Adrenal gland (tissue), 19 donors: ENCODE results near the gene HOXB2. TPM values are rescaled to one million over a fixed set of nuclear protein-coding genes. Genes with fewer than 3 reads are reported as not detected.

ENCODE experiments used
- DNase-seq, 7 donors: peaks; one replicate each; pipeline ENCODE4 v3.0.0-alpha.2; 2019 to 2020
- H3K27ac ChIP-seq, 5 donors: fragments of 200-600 bp; sonication (generic) in 4 of 5; 1 replicate in 3 of 5; 2 replicates in 2 of 5; pipeline versions ENCODE4 v1.5.1 to v1.8.0; 2016 to 2020; ENCODE audit warnings: mild to moderate bottlenecking in 1 of 5
- H3K27me3 ChIP-seq: fragments of 200-600 bp; 2 replicates; pipeline ENCODE4 v1.8.0; 2021
- H3K36me3 ChIP-seq, 2 donors: fragments of 200-600 bp; replicated peaks in 1 of 2; 1 replicate in 1 of 2; 2 replicates in 1 of 2; pipeline versions ENCODE4 v1.5.1 to v1.8.0; 2018 to 2022
- H3K4me1 ChIP-seq, 2 donors: fragments of 200-600 bp; replicated peaks in 1 of 2; 1 replicate in 1 of 2; 2 replicates in 1 of 2; pipeline versions ENCODE4 v1.5.1 to v1.8.0; 2018 to 2021
- H3K4me3 ChIP-seq, 4 donors: fragments of 200-600 bp; sonication (generic) in 3 of 4; one replicate each; pipeline ENCODE4 v1.5.1; 2016 to 2018
- H3K9me3 ChIP-seq, 3 donors: fragments of 200-600 bp; sonication (generic) in 1 of 3; replicated peaks in 1 of 3; 1 replicate in 2 of 3; 2 replicates in 1 of 3; pipeline versions ENCODE4 v1.5.1 to v1.8.0; 2016 to 2021
- POLR2A ChIP-seq, 2 donors: fragments of 450-650 bp; IDR thresholded peaks; one replicate each; pipeline ENCODE4 v1.6.1; 2017; ENCODE audit warnings: antibody characterized with exemption in 2 of 2, mild to moderate bottlenecking in 2 of 2, moderate library complexity in 1 of 2
- WGBS, 4 donors: extraction: QIAGEN DNeasy Blood & Tissue Kit in 2 of 4; methylation state at CpG; one replicate each; pipeline versions ENCODE4 v1.1.5 to v1.1.7; 2013 to 2017; 5-methylcytosine and 5-hydroxymethylcytosine counted together
- intact Hi-C, 2 donors: fragments of 100-400 bp; cut with DNase I; formaldehyde crosslinking; loops; one replicate each; pipeline versions ENCODE4 v1.14.1 to v1.15.0; 2022 to 2023
- long read RNA-seq, 10 donors: library from polyadenylated mRNA in 3 of 10; unstranded in 2 of 10; stranded (forward) in 1 of 10; transcript quantifications; one replicate each; pipeline ENCODE4 v2.0.0 and lab custom pipeline, GENCODE V29; 2021 to 2026
- polyA plus RNA-seq, 3 donors: library from polyadenylated mRNA; stranded (reverse); fragments of 200-250 nt in 2 of 3; fragments of 350-450 nt in 1 of 3; fragmentation: Illumina TruSeq in 1 of 3; extraction: RNeasy Lipid Tissue Mini Kit (QIAGEN cat#74804) in 1 of 3; gene quantifications; one replicate each; pipeline ENCODE4 v1.2.3, GENCODE V29; 2013 to 2014
- total RNA-seq, 9 donors: library from RNA; depleted of rRNA in 4 of 9; stranded (reverse); fragments of >200 nt in 4 of 9; fragments of 120-200 nt in 1 of 9; fragmentation: NEBNext Ultra II Directional in 1 of 9; extraction: Animal tissue kit (Norgen Biotek cat#: 25700) in 1 of 9; gene quantifications; one replicate each; pipeline versions ENCODE4 v1.1.0 to v1.2.4, GENCODE V29; 2013 to 2023
- TF ChIP-seq, protein P1 (sequence below), 6 experiments: fragments of 450-650 bp in 4 of 6; fragments of 200-600 bp in 2 of 6; sonication (generic) in 1 of 6; IDR thresholded peaks; 1 replicate in 5 of 6; 2 replicates in 1 of 6; pipeline versions ENCODE4 v1.5.1 to v1.8.0; 2016 to 2021; ENCODE audit warnings: antibody characterized with exemption in 6 of 6, mild to moderate bottlenecking in 2 of 6, moderate library complexity in 1 of 6
- donor health status: healthy with polysubstance abuse.
- donor health status: Bipolar disorder and iron deficiency.
- donor health status: DM: yes; HTN: yes; CAD: no.
- donor health status: DM: no; HTN: no; CAD: no.
- donor health status: DM: no; HTN: no; CAD: no.
- donor health status: DM: yes; HTN: yes; CAD: no.

Gene HOXB2
- total RNA-seq (10 to 100 TPM in 8 of 9 donors, 1 to 10 TPM in 1; 6.3 to 61.1 (median 27.8) TPM), polyA plus RNA-seq (10 to 100 TPM; 17.9 to 73.6 (median 24.2) TPM)
- long read RNA-seq, donor 1, transcript HOXB2-201 (2 exons, 1,562 nt) = major isoform, 15 of 15 reads
- long read RNA-seq, donor 1, partial matches to known transcripts = 0 of 15 reads
- long read RNA-seq, donor 1, other reads (novel, unspliced or antisense) = 0 of 15 reads
- long read RNA-seq, donor 2, transcript HOXB2-201 (2 exons, 1,562 nt) = major isoform, 7 of 7 reads
- long read RNA-seq, donor 2, partial matches to known transcripts = 0 of 7 reads
- long read RNA-seq, donor 2, other reads (novel, unspliced or antisense) = 0 of 7 reads
- long read RNA-seq, donor 3, transcript HOXB2-201 (2 exons, 1,562 nt) = major isoform, 7 of 7 reads
- long read RNA-seq, donor 3, partial matches to known transcripts = 0 of 7 reads
- long read RNA-seq, donor 3, other reads (novel, unspliced or antisense) = 0 of 7 reads
- long read RNA-seq, donor 4, transcript HOXB2-201 (2 exons, 1,562 nt) = major isoform, 6 of 7 reads
- long read RNA-seq, donor 4, partial matches to known transcripts = 1 of 7 reads
- long read RNA-seq, donor 4, other reads (novel, unspliced or antisense) = 0 of 7 reads
- long read RNA-seq, donor 5, transcript HOXB2-201 (2 exons, 1,562 nt) = major isoform, 29 of 47 reads
- long read RNA-seq, donor 5, partial matches to known transcripts = 0 of 47 reads
- long read RNA-seq, donor 5, other reads (novel, unspliced or antisense) = 18 of 47 reads
- long read RNA-seq, donor 6, partial matches to known transcripts = 0 of 1 reads
- long read RNA-seq, donor 6, other reads (novel, unspliced or antisense) = 1 of 1 reads
- long read RNA-seq, donor 7, transcript HOXB2-201 (2 exons, 1,562 nt) = major isoform, 8 of 8 reads
- long read RNA-seq, donor 7, partial matches to known transcripts = 0 of 8 reads
- long read RNA-seq, donor 7, other reads (novel, unspliced or antisense) = 0 of 8 reads
- long read RNA-seq, donor 8, transcript HOXB2-201 (2 exons, 1,562 nt) = major isoform, 13 of 19 reads
- long read RNA-seq, donor 8, partial matches to known transcripts = 6 of 19 reads
- long read RNA-seq, donor 8, other reads (novel, unspliced or antisense) = 0 of 19 reads
- long read RNA-seq, donor 9, partial matches to known transcripts = 0 of 2 reads
- long read RNA-seq, donor 9, other reads (novel, unspliced or antisense) = 0 of 2 reads
- long read RNA-seq, donor 10, partial matches to known transcripts = 0 of 3 reads
- long read RNA-seq, donor 10, other reads (novel, unspliced or antisense) = 0 of 3 reads

DNA sequence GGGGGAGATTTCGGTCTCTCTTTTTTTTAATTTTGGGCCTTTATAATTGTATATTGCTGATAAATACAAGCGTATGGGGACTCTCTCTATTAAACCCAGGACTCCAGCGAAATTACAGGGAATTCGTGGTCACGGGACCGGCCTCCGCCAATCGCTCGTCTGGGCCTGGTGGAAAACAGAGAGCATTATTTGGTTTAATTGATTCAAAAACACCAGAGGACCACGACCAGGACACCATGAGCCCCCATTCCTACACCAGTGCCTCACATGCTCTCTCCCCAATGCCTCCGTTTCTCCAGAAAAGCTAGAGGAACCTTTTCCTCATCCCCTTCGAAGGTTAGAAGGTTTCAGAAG lies at the start of gene HOXB2:
Gene HOXB2 (minus strand): TSS at position 88 of the 354 bp plus-strand sequence. CDS start 198 bp downstream, outside the sequence.
- Histone ChIP-seq H3K9me3 (no peaks in the 10 kb centered on the region), H3K4me3 (peak within 1 kb of the TSS in 3 of 4 donors; percentile 58 to 86 (median 78)), H3K4me1 (peaks cover 20 to 39% of the 10 kb centered on the region in 2 donors), H3K27me3 (no peaks in the 10 kb centered on the region), H3K27ac (peak within 1 kb of the TSS; percentile 76 to 97 (median 85)), H3K36me3 (peaks cover 0 to 8% of the 10 kb centered on the region in 2 donors)
- no peak for TF ChIP-seq POLR2A (IDR thresholded peaks at IDR 0.05)
- TF ChIP-seq, protein P1, sequence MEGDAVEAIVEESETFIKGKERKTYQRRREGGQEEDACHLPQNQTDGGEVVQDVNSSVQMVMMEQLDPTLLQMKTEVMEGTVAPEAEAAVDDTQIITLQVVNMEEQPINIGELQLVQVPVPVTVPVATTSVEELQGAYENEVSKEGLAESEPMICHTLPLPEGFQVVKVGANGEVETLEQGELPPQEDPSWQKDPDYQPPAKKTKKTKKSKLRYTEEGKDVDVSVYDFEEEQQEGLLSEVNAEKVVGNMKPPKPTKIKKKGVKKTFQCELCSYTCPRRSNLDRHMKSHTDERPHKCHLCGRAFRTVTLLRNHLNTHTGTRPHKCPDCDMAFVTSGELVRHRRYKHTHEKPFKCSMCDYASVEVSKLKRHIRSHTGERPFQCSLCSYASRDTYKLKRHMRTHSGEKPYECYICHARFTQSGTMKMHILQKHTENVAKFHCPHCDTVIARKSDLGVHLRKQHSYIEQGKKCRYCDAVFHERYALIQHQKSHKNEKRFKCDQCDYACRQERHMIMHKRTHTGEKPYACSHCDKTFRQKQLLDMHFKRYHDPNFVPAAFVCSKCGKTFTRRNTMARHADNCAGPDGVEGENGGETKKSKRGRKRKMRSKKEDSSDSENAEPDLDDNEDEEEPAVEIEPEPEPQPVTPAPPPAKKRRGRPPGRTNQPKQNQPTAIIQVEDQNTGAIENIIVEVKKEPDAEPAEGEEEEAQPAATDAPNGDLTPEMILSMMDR (IDR thresholded peaks at IDR 0.05) = no peak
- intact Hi-C loops = no loop called here
- DNase-seq = peak in 5 of 7 donors; percentile 44 to 73 (median 58)
- 20 to 35% (median 26%) methylated on average over 9 to 12 of the region's 12 CpGs for WGBS, 4 donors

DNA sequence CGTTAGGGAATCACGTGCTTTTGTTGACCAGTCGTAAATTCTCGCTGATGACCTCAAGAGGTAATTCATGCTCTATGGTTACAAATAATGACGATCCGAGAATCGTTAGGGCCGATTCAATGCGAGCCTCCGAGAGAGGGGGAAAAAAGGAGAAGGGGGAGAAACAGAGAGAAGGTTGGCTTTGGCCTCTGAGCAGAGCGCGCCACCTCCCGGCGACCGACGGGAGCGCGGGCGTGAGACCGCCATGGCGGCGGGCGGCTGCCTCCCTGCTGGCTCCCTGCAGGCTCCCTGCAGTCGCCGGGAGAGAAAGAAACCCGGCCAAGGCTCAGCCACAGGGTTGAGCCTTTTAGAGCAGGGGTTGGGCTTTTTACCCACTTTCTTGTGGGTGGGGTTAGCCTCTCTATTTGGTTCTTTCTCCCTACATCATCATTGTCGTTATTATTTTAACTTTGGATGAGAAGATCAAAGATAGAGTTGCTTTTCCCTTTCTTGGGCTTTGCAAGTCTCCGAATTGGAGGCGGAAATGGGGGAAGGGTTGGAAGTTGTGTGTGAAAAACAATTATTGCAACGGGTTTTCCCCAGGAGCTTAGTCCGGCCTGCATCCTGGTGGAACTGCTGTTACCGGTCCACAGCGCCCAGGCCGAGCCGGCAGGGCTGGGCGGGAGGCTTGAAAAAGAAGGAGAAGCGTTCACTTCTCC lies 49.1 kb upstream of the HOXB2 start:
- 14 to 37% (median 15%) methylated on average over 17 to 37 of the region's 37 CpGs for WGBS, 4 donors
- TF ChIP-seq POLR2A (IDR thresholded peaks at IDR 0.05) = peak; percentile 22 to 27
- TF ChIP-seq, protein P1 (IDR thresholded peaks at IDR 0.05) = peak; percentile 88 to 94 (median 92)
- Histone ChIP-seq H3K4me1 (peaks cover 0 to 33% of the 10 kb centered on the region in 2 donors), H3K27me3 (no peaks in the 10 kb centered on the region), H3K4me3 (peak overlapping the region in 2 of 4 donors; percentile 41 to 54), H3K9me3 (no peaks in the 10 kb centered on the region), H3K36me3 (peaks cover 0 to 13% of the 10 kb centered on the region in 2 donors), H3K27ac (peak overlapping the region in 3 of 5 donors; percentile 53 to 66 (median 62))
- peak; percentile 77 to 91 (median 84) for DNase-seq
- intact Hi-C loops = loop anchor here in 1 of 2 donors (10.0 kb wide), 1 partner anchor 249 kb away; no protein-coding TSS in a partner anchor

DNA sequence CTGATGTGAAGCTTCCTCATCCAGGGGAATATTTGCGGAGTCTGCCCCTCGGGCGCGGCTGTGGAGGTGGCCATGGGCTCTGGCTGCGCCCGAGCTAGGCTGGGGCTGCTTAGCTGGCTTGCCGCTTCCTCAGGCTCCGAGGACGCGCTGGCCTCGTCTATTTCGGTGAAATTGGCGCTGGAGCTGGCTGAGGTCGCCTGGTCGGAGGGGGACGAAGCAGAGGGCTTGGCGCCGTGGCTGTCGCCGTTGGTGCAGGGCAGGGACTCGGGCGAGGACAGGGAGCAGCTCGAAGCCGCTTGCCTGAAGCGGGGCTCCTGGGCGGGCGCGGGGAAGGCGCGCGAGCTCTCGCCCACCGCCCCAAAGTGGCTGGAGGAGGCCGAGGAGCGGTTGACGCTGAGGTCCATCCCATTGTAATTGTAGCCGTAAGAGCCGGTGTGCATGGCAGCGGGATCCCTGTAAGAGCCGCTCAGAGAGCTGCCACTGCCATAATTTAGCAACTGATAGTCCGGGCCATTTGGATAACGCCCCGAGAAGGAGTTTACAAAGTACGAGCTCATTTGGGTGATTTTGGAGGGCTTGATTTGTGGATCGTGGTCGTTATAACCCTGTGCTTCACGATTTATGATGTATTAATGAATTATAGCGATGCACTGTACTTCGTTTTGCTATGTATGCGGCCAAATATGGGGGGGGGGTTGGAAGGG lies 48.4 kb upstream of the HOXB2 start, which contains the start of gene HOXB5:
Gene HOXB5 (minus strand): TSS at position 654 of the 704 bp plus-strand sequence. CDS start 97 bp downstream, at position 557.
- H3K36me3 ChIP-seq = peaks cover 0 to 13% of the 10 kb centered on the region in 2 donors
- 5 to 19% (median 8%) methylated on average over 14 to 50 of the region's 50 CpGs for WGBS, 4 donors
- peak within 1 kb of the TSS in 2 of 4 donors; percentile 41 to 54 for H3K4me3 ChIP-seq
- peaks cover 0 to 29% of the 10 kb centered on the region in 2 donors for H3K4me1 ChIP-seq
- H3K27me3 ChIP-seq = no peaks in the 10 kb centered on the region
- TF ChIP-seq, protein P1 (IDR thresholded peaks at IDR 0.05) = no peak
- TF ChIP-seq POLR2A (IDR thresholded peaks at IDR 0.05) = no peak
- intact Hi-C loops = loop anchor here in 1 of 2 donors (10.0 kb wide), 1 partner anchor 248 kb away; no protein-coding TSS in a partner anchor
- H3K27ac ChIP-seq = peak within 1 kb of the TSS in 3 of 5 donors; percentile 53 to 79 (median 62)
- DNase-seq = peak in 3 of 7 donors; percentile 46 to 52 (median 46)
- no peaks in the 10 kb centered on the region for H3K9me3 ChIP-seq
